H7 (cell line): ENCODE results near the gene KRT72. TPM values are rescaled to one million over a fixed set of nuclear protein-coding genes. Genes with fewer than 3 reads are reported as not detected.

Experiments used
- DNase-seq: peaks from one replicate; pipeline ENCODE4 v3.0.0; 2012
- H3K27me3 ChIP-seq: 2 replicates; pipeline ENCODE4 v1.6.0; 2011; ENCODE audit warnings: mild to moderate bottlenecking, low read length; ENCODE audit not compliant: control insufficient read depth, insufficient read depth
- H3K36me3 ChIP-seq: replicated peaks from 2 replicates; pipeline ENCODE4 v1.5.1; 2011; ENCODE audit warnings: low read length; ENCODE audit not compliant: control insufficient read depth, insufficient read depth
- H3K4me3 ChIP-seq: 2 replicates; pipeline ENCODE4 v1.5.1; 2011; ENCODE audit warnings: low read depth, mild to moderate bottlenecking, control low read depth, low read length, moderate library complexity; ENCODE audit not compliant: insufficient read depth
- total RNA-seq: library from RNA; depleted of rRNA; stranded (reverse); fragments of >200 nt; shearing (Covaris generic); gene quantifications from 2 replicates; pipeline ENCODE4 v1.2.3, GENCODE V29; 2014

Gene KRT72
- total RNA-seq, 1 experiment from 2014 or later, result not detected

GRCh38 chr12:52634266-52635056 is 33.2 kb upstream of the KRT72 start:
- Histone ChIP-seq H3K36me3 (no peaks in the 10 kb centered on the region), H3K27me3 (no peaks in the 10 kb centered on the region), H3K4me3 (no peak overlapping the region)
- no peak for DNase-seq

GRCh38 chr12:52633383-52633782 is 32.1 kb upstream of the KRT72 start:
- Histone ChIP-seq H3K4me3 (no peak overlapping the region), H3K27me3 (no peaks in the 10 kb centered on the region), H3K36me3 (no peaks in the 10 kb centered on the region)
- DNase-seq, result no peak

- Histone ChIP-seq H3K36me3 (no peaks in the 10 kb centered on the region), H3K4me3 (no peak overlapping the region), H3K27me3 (no peaks in the 10 kb centered on the region)
- DNase-seq, result no peak
These were observed 31.4 kb upstream of the KRT72 start for GRCh38 chr12:52632656-52633055.

GRCh38 chr12:52631676-52632459 is 30.6 kb upstream of the KRT72 start:
- DNase-seq, result no peak
- Histone ChIP-seq H3K36me3 (no peaks in the 10 kb centered on the region), H3K4me3 (no peak overlapping the region), H3K27me3 (no peaks in the 10 kb centered on the region)

- Histone ChIP-seq H3K36me3 (no peaks in the 10 kb centered on the region), H3K27me3 (no peaks in the 10 kb centered on the region), H3K4me3 (no peak overlapping the region)
- DNase-seq, result no peak
These were observed 30.0 kb upstream of the KRT72 start for GRCh38 chr12:52631264-52631663.

GRCh38 chr12:52630599-52631200 is 29.4 kb upstream of the KRT72 start:
- Histone ChIP-seq H3K36me3 (no peaks in the 10 kb centered on the region), H3K4me3 (no peak overlapping the region), H3K27me3 (no peaks in the 10 kb centered on the region)
- no peak for DNase-seq

- Histone ChIP-seq H3K36me3 (no peaks in the 10 kb centered on the region), H3K4me3 (no peak overlapping the region), H3K27me3 (no peaks in the 10 kb centered on the region)
- DNase-seq, result no peak
These were observed 28.8 kb upstream of the KRT72 start for GRCh38 chr12:52630008-52630500.

GRCh38 chr12:52629281-52630007 is 28.2 kb upstream of the KRT72 start:
- DNase-seq, result no peak

GRCh38 chr12:52628841-52629240 is 27.6 kb upstream of the KRT72 start:
- H3K27me3 ChIP-seq, result no peaks in the 10 kb centered on the region
- H3K36me3 ChIP-seq, result no peaks in the 10 kb centered on the region
- no peak for DNase-seq
- no peak overlapping the region for H3K4me3 ChIP-seq

More at GRCh38 chr12:52629281-52630007, 28.2 kb upstream of the KRT72 start:
- Histone ChIP-seq H3K27me3 (no peaks in the 10 kb centered on the region), H3K4me3 (no peak overlapping the region), H3K36me3 (no peaks in the 10 kb centered on the region)

GRCh38 chr12:52628111-52628507 is 26.8 kb upstream of the KRT72 start:
- Histone ChIP-seq H3K4me3 (no peak overlapping the region), H3K36me3 (no peaks in the 10 kb centered on the region), H3K27me3 (no peaks in the 10 kb centered on the region)
- DNase-seq, result no peak

GRCh38 chr12:52627395-52628110 is 26.3 kb upstream of the KRT72 start:
- Histone ChIP-seq H3K4me3 (no peak overlapping the region), H3K27me3 (no peaks in the 10 kb centered on the region), H3K36me3 (no peaks in the 10 kb centered on the region)
- no peak for DNase-seq

GRCh38 chr12:52622349-52622748 is 21.1 kb upstream of the KRT72 start:
- H3K27me3 ChIP-seq, result no peaks in the 10 kb centered on the region
- no peak overlapping the region for H3K4me3 ChIP-seq
- DNase-seq, result no peak
- no peaks in the 10 kb centered on the region for H3K36me3 ChIP-seq

- Histone ChIP-seq H3K4me3 (no peak overlapping the region), H3K27me3 (no peaks in the 10 kb centered on the region; the same call in none of the 2 replicates), H3K36me3 (no peaks in the 10 kb centered on the region)
- DNase-seq, result no peak
These were observed 17.6 kb upstream of the KRT72 start for GRCh38 chr12:52618866-52619265.

- H3K4me3 ChIP-seq, result no peak within 1 kb of the TSS
- no peaks in the 10 kb centered on the region for H3K36me3 ChIP-seq
- no peak for DNase-seq
- no peaks in the 10 kb centered on the region; the same call in none of the 2 replicates for H3K27me3 ChIP-seq
These were observed 17.0 kb upstream of the KRT72 start, which contains the start of gene KRT73 for GRCh38 chr12:52618216-52618615. Gene KRT73, minus strand, starts transcription at chr12:52618559. Its CDS starts 35 bp downstream, at chr12:52618524.
